Gastrocnemius medialis (tissue), 4 donors: ENCODE measurements around the gene SIRPB1.

Experiments
- CTCF ChIP-seq, 5 experiments: fragments of 450-650 bp in 3 of 5; fragments of 200-600 bp in 2 of 5; sonication (generic) in 2 of 5; IDR thresholded peaks in 4 of 5; conservative IDR thresholded peaks in 1 of 5; 1 replicate in 4 of 5; 2 replicates in 1 of 5; pipeline ENCODE4 v1.5.1; 2016 to 2019; ENCODE audit warnings: antibody characterized with exemption in 5 of 5, mild to moderate bottlenecking in 3 of 5, moderate library complexity in 3 of 5
- POLR2A ChIP-seq, 2 donors: fragments of 450-650 bp; IDR thresholded peaks; one replicate each; pipeline ENCODE4 v1.6.1; 2017; ENCODE audit warnings: antibody characterized with exemption in 2 of 2, mild to moderate bottlenecking in 2 of 2, moderate library complexity in 2 of 2

GRCh38 chr20:1669304-1669703 lies 49.5 kb upstream of the SIRPB1 start:
- TF ChIP-seq CTCF (IDR thresholded peaks at IDR 0.05 in 4 of 5, conservative IDR thresholded peaks at IDR 0.05 in 1 of 5) (no peak), POLR2A (IDR thresholded peaks at IDR 0.05) (no peak)
